Activated CD8-positive, alpha-beta T cell treated with anti-CD3 and anti-CD28 coated beads for 36 hours (primary cell): ENCODE data around the gene KRT25. TPM values are rescaled to one million over a fixed set of nuclear protein-coding genes. Genes with fewer than 3 reads are reported as not detected.

Experiments
- ATAC-seq: fragments of 200-7000 bp; cut with Tn5 transposase; one replicate; pipeline ENCODE4 v1.10.0; 2021; ENCODE audit warnings: mild to moderate bottlenecking, moderate library complexity
- CTCF ChIA-PET: fragments of 350-600 bp; sonication (Branson Sonifier 250); formaldehyde crosslinking; loops from one replicate; lab custom pipeline; 2021; ENCODE audit warnings: antibody characterized with exemption; lab: Charles Lee
- POLR2A ChIA-PET: fragments of 350-600 bp; sonication (Branson Sonifier 250); formaldehyde crosslinking; loops from one replicate; lab custom pipeline; 2021; ENCODE audit warnings: antibody characterized with exemption; lab: Charles Lee
- DNase-seq: peaks from one replicate; pipeline ENCODE4 v3.0.0-alpha.2; 2020
- H3K27ac Mint-ChIP-seq: one replicate; pipeline ENCODE4 v1.8.0; 2021; ENCODE audit warnings: mild to moderate bottlenecking, mixed read lengths
- H3K27me3 Mint-ChIP-seq: one replicate; pipeline ENCODE4 v1.8.0; 2021; ENCODE audit warnings: mixed read lengths
- H3K36me3 Mint-ChIP-seq: one replicate; pipeline ENCODE4 v1.8.0; 2021; ENCODE audit warnings: low read depth, mixed read lengths
- H3K4me1 Mint-ChIP-seq: one replicate; pipeline ENCODE4 v1.8.0; 2021; ENCODE audit warnings: low read depth, mixed read lengths
- H3K4me3 Mint-ChIP-seq: one replicate; pipeline ENCODE4 v1.8.0; 2021; ENCODE audit warnings: mild to moderate bottlenecking, moderate library complexity, mixed read lengths
- H3K9me3 Mint-ChIP-seq: one replicate; pipeline ENCODE4 v1.8.0; 2021; ENCODE audit warnings: mixed read lengths
- intact Hi-C: fragments of 100-400 bp; cut with micrococcal nuclease; formaldehyde crosslinking; loops from one replicate; pipeline ENCODE4 v1.10.0; 2022
- total RNA-seq, 2 experiments: library from RNA; stranded (reverse); gene quantifications; one replicate each; pipeline ENCODE4 v1.2.3, GENCODE V29; 2021
- TF ChIP-seq, protein P1 (sequence below): fragments of 200-600 bp; IDR thresholded peaks from one replicate; pipeline ENCODE4 v1.8.0; 2022; ENCODE audit warnings: antibody characterized with exemption, mild to moderate bottlenecking

KRT25 gene
- total RNA-seq, 2 experiments from 2014 or later: not detected

GRCh38 chr17:40705584-40705983 is 49.5 kb downstream of the KRT25 start:
- CTCF ChIA-PET: interaction anchor here (0.8 to 1.3 kb wide), 2 partner anchors 9 to 86 kb away, joined by 3 to 5 read pairs; no protein-coding TSS in a partner anchor
- Mint-ChIP-seq H3K4me1 (no peaks in the 10 kb centered on the region), H3K9me3 (no peaks in the 10 kb centered on the region), H3K27me3 (peaks cover 15% of the 10 kb centered on the region), H3K27ac (no peak overlapping the region), H3K4me3 (no peak overlapping the region), H3K36me3 (no peaks in the 10 kb centered on the region)
- TF ChIP-seq, protein P1, sequence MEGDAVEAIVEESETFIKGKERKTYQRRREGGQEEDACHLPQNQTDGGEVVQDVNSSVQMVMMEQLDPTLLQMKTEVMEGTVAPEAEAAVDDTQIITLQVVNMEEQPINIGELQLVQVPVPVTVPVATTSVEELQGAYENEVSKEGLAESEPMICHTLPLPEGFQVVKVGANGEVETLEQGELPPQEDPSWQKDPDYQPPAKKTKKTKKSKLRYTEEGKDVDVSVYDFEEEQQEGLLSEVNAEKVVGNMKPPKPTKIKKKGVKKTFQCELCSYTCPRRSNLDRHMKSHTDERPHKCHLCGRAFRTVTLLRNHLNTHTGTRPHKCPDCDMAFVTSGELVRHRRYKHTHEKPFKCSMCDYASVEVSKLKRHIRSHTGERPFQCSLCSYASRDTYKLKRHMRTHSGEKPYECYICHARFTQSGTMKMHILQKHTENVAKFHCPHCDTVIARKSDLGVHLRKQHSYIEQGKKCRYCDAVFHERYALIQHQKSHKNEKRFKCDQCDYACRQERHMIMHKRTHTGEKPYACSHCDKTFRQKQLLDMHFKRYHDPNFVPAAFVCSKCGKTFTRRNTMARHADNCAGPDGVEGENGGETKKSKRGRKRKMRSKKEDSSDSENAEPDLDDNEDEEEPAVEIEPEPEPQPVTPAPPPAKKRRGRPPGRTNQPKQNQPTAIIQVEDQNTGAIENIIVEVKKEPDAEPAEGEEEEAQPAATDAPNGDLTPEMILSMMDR: no peak
- POLR2A ChIA-PET: interaction anchor here (0.7 kb wide), 1 partner anchor 151 kb away, joined by 4 read pairs; no protein-coding TSS in a partner anchor
- ATAC-seq (no peak), DNase-seq (no peak)
- intact Hi-C loops: no loop called here

GRCh38 chr17:40703652-40704051 is 51.5 kb downstream of the KRT25 start, which contains the start of gene KRT24:
Gene KRT24, minus strand, starts transcription at chr17:40703752. Its CDS starts 59 bp downstream, at chr17:40703693.
- ATAC-seq (no peak), DNase-seq (no peak)
- intact Hi-C loops: no loop called here
- TF ChIP-seq, protein P1: no peak
- Mint-ChIP-seq H3K4me3 (no peak within 1 kb of the TSS), H3K9me3 (no peaks in the 10 kb centered on the region), H3K27ac (no peak within 1 kb of the TSS), H3K4me1 (no peaks in the 10 kb centered on the region), H3K27me3 (peaks cover 16% of the 10 kb centered on the region), H3K36me3 (no peaks in the 10 kb centered on the region)
- ChIA-PET POLR2A (no interaction called here), CTCF (interaction anchor here (0.7 kb wide), 1 partner anchor 421 kb away, joined by 3 read pairs; no protein-coding TSS in a partner anchor)

- Mint-ChIP-seq H3K9me3 (no peaks in the 10 kb centered on the region), H3K4me3 (no peak overlapping the region), H3K27me3 (peaks cover 16% of the 10 kb centered on the region), H3K4me1 (no peaks in the 10 kb centered on the region), H3K36me3 (no peaks in the 10 kb centered on the region), H3K27ac (no peak overlapping the region)
- ChIA-PET CTCF (interaction anchor here (1.5 kb wide), 1 partner anchor 82 kb away, joined by 3 read pairs; no protein-coding TSS in a partner anchor), POLR2A (no interaction called here)
- ATAC-seq: no peak
- TF ChIP-seq, protein P1: no peak
- no peak for DNase-seq
- intact Hi-C loops: no loop called here
Measured at GRCh38 chr17:40702271-40702670, 52.9 kb downstream of the KRT25 start.

- H3K9me3 Mint-ChIP-seq: no peaks in the 10 kb centered on the region
- H3K4me3 Mint-ChIP-seq: no peak overlapping the region
- intact Hi-C loops: no loop called here
- no peak for DNase-seq
- H3K36me3 Mint-ChIP-seq: no peaks in the 10 kb centered on the region
- H3K4me1 Mint-ChIP-seq: no peaks in the 10 kb centered on the region
- POLR2A ChIA-PET: no interaction called here
- H3K27me3 Mint-ChIP-seq: peaks cover 16% of the 10 kb centered on the region
- CTCF ChIA-PET: no interaction called here
- TF ChIP-seq, protein P1: no peak
- H3K27ac Mint-ChIP-seq: no peak overlapping the region
- no peak for ATAC-seq
Measured at GRCh38 chr17:40699853-40700252, 55.3 kb downstream of the KRT25 start.

DNA sequence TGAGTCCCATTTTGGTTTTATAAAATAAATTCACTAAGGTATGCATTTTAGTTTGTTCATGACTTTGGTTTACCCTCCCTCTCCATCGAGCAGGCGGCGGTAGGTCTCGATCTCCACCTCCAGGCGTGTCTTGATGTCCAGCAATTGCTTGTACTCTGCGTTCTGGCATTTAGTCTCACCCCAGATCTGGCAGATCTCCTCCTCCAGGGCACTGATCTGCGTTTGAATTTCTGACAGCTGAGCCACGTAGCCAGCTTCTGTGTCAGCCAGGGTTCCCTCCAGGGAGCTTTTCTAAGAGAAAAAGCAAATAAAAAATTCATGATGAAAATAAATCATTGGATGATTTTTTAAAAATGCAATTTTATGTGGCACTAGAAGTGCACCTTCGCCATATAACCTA is 55.8 kb downstream of the KRT25 start:
- intact Hi-C loops: no loop called here
- no peaks in the 10 kb centered on the region for H3K4me1 Mint-ChIP-seq
- H3K4me3 Mint-ChIP-seq: no peak overlapping the region
- TF ChIP-seq, protein P1: no peak
- no peak for ATAC-seq
- H3K36me3 Mint-ChIP-seq: no peaks in the 10 kb centered on the region
- peaks cover 15% of the 10 kb centered on the region for H3K27me3 Mint-ChIP-seq
- no peaks in the 10 kb centered on the region for H3K9me3 Mint-ChIP-seq
- ChIA-PET CTCF (no interaction called here), POLR2A (interaction anchor here (0.6 kb wide), 1 partner anchor 87 kb away, joined by 3 read pairs; no protein-coding TSS in a partner anchor)
- H3K27ac Mint-ChIP-seq: no peak overlapping the region
- DNase-seq: no peak

Other genes starting within 250 kb of the KRT25 start
- gene CCR7, start 189.9 kb downstream of the KRT25 start, total RNA-seq: 100 to 1,000 TPM; 297 to 302 TPM
- gene SMARCE1, start 107.5 kb downstream of the KRT25 start, total RNA-seq: 10 to 100 TPM; 87.8 to 92.5 TPM
- not detected for gene KRT222, start 90.2 kb downstream of the KRT25 start, total RNA-seq
- gene KRT24, start 51.6 kb downstream of the KRT25 start, total RNA-seq: not detected
- gene KRT26, start 16.9 kb upstream of the KRT25 start, total RNA-seq: not detected
- gene KRT27, start 27.2 kb upstream of the KRT25 start, total RNA-seq: not detected
- not detected for gene KRT28, start 44.6 kb upstream of the KRT25 start, total RNA-seq
- 10 to 100 TPM; 26.9 to 31.3 TPM for gene KRT10, start 67.3 kb upstream of the KRT25 start, total RNA-seq
- gene KRT12, start 111.9 kb upstream of the KRT25 start, total RNA-seq: not detected
- not detected for gene KRT20, start 129.9 kb upstream of the KRT25 start, total RNA-seq
- gene KRT23, start 182.3 kb upstream of the KRT25 start, total RNA-seq: not detected
- gene KRT39, start 211.6 kb upstream of the KRT25 start, total RNA-seq: not detected
- gene KRT40, start 229.0 kb upstream of the KRT25 start, total RNA-seq: not detected
- not detected for gene KRTAP3-3, start 238.8 kb upstream of the KRT25 start, total RNA-seq
- not detected for gene KRTAP3-2, start 244.6 kb upstream of the KRT25 start, total RNA-seq